GM23338 (cell line): ENCODE measurements around the gene SNHG17. TPM values are rescaled to one million over a fixed set of nuclear protein-coding genes. Genes with fewer than 3 reads are reported as not detected.
A peak's percentile ranks its signal among the peaks of the same experiment; 100 is the strongest.

Source experiments
- ATAC-seq: fragments of 200-7000 bp; cut with Tn5 transposase; 3 replicates; pipeline ENCODE4 v1.9.1; 2020
- DNase-seq: peaks from one replicate; pipeline ENCODE4 v3.0.0-alpha.2; 2015; ENCODE audit warnings: low spot score
- H2AFZ ChIP-seq: fragments of 200-600 bp; sonication (generic); 2 replicates; pipeline ENCODE4 v1.8.0; 2016; ENCODE audit warnings: antibody characterized with exemption, mild to moderate bottlenecking, moderate library complexity
- H3F3A ChIP-seq: fragments of 200-600 bp; sonication (generic); replicated peaks from 2 replicates; pipeline ENCODE4 v1.8.0; 2017; ENCODE audit warnings: antibody characterized with exemption, mixed run types, low read depth
- H3K27ac ChIP-seq: fragments of 200-600 bp; sonication (generic); 2 replicates; pipeline ENCODE4 v1.6.1; 2016; ENCODE audit warnings: low read depth
- H3K27me3 ChIP-seq: fragments of 200-600 bp; sonication (generic); 2 replicates; pipeline ENCODE4 v1.8.0; 2016; ENCODE audit warnings: mild to moderate bottlenecking, mixed run types, moderate library complexity; ENCODE audit not compliant: insufficient read depth
- H3K36me3 ChIP-seq: fragments of 200-600 bp; sonication (generic); 2 replicates; pipeline ENCODE4 v1.8.0; 2016; ENCODE audit warnings: mild to moderate bottlenecking; ENCODE audit not compliant: insufficient read depth
- H3K4me1 ChIP-seq: fragments of 200-600 bp; sonication (generic); 2 replicates; pipeline ENCODE4 v1.8.0; 2016; ENCODE audit warnings: mild to moderate bottlenecking, moderate library complexity; ENCODE audit not compliant: insufficient read depth
- H3K4me2 ChIP-seq: fragments of 200-600 bp; sonication (generic); 2 replicates; pipeline ENCODE4 v1.7.1; 2017; ENCODE audit warnings: mixed run types
- H3K4me3 ChIP-seq: fragments of 200-600 bp; sonication (generic); 2 replicates; pipeline ENCODE4 v1.6.1; 2016; ENCODE audit warnings: mixed run types
- H3K79me2 ChIP-seq: fragments of 200-600 bp; sonication (generic); replicated peaks from 2 replicates; pipeline ENCODE4 v1.8.0; 2017; ENCODE audit warnings: mild to moderate bottlenecking; ENCODE audit not compliant: insufficient read depth
- H3K9me2 ChIP-seq: fragments of 200-600 bp; sonication (generic); 2 replicates; pipeline ENCODE4 v1.8.0; 2017; ENCODE audit not compliant: insufficient read depth
- H4K20me1 ChIP-seq: fragments of 200-600 bp; sonication (generic); replicated peaks from 2 replicates; pipeline ENCODE4 v1.8.0; 2017; ENCODE audit warnings: mild to moderate bottlenecking; ENCODE audit not compliant: insufficient read depth
- H3K27ac Mint-ChIP-seq: 2 replicates; pipeline ENCODE4 v1.8.0; 2020; ENCODE audit warnings: inconsistent platforms, mild to moderate bottlenecking, moderate library complexity, mixed read lengths
- H3K27me3 Mint-ChIP-seq: 3 replicates; pipeline ENCODE4 v1.8.0; 2022; ENCODE audit warnings: low read depth, mild to moderate bottlenecking, moderate library complexity, mixed read lengths, inconsistent platforms; ENCODE audit not compliant: insufficient read depth, poor library complexity
- H3K36me3 Mint-ChIP-seq: 3 replicates; pipeline ENCODE4 v1.8.0; 2021; ENCODE audit warnings: low read depth, mild to moderate bottlenecking, inconsistent platforms, moderate library complexity, mixed read lengths
- H3K4me1 Mint-ChIP-seq: 3 replicates; pipeline ENCODE4 v1.8.0; 2020; ENCODE audit warnings: mild to moderate bottlenecking, inconsistent platforms, mixed read lengths
- H3K4me3 Mint-ChIP-seq: 3 replicates; pipeline ENCODE4 v1.8.0; 2021; ENCODE audit warnings: moderate library complexity, mild to moderate bottlenecking, inconsistent platforms, mixed read lengths
- H3K9me3 Mint-ChIP-seq: 3 replicates; pipeline ENCODE4 v1.8.0; 2020; ENCODE audit warnings: moderate library complexity, mild to moderate bottlenecking, inconsistent platforms, mixed read lengths
- EZH2 ChIP-seq: fragments of 200-600 bp; sonication (generic); IDR thresholded peaks from one replicate; pipeline ENCODE4 v1.8.0; 2017; ENCODE audit warnings: antibody characterized with exemption, mild to moderate bottlenecking, low read depth; ENCODE audit not compliant: unreplicated experiment
- EZH2phosphoT487 ChIP-seq: fragments of 200-600 bp; sonication (generic); IDR thresholded peaks from one replicate; pipeline ENCODE4 v1.8.1; 2018; ENCODE audit warnings: antibody characterized with exemption; ENCODE audit not compliant: unreplicated experiment
- JUNB ChIP-seq: IDR thresholded peaks from one replicate; pipeline ENCODE4 v1.6.1; 2016; ENCODE audit warnings: antibody characterized with exemption; ENCODE audit not compliant: unreplicated experiment
- NANOG ChIP-seq: IDR thresholded peaks from 2 replicates; pipeline ENCODE4 v1.6.1; 2016; ENCODE audit warnings: antibody characterized with exemption, borderline replicate concordance
- STAT1 ChIP-seq: IDR thresholded peaks from one replicate; pipeline ENCODE4 v1.6.1; 2016; ENCODE audit warnings: antibody characterized with exemption; ENCODE audit not compliant: unreplicated experiment
- ZNF331 ChIP-seq: fragments of 250-450 bp; sonication (Bioruptor Pico); IDR thresholded peaks from 2 replicates; pipeline ENCODE4 v1.5.0; 2020; ENCODE audit warnings: low read depth, mild to moderate bottlenecking, moderate library complexity
- polyA plus RNA-seq: library from polyadenylated mRNA; unstranded; fragments of >200 nt; fragmentation: Nextera tagmentation; extraction: Ambion mirVana; gene quantifications from 2 replicates; pipeline ENCODE4 v1.2.1, GENCODE V29; 2016
- total RNA-seq: library from RNA; depleted of rRNA; stranded (reverse); fragments of >200 nt; shearing (Covaris generic); gene quantifications from 2 replicates; pipeline ENCODE4 v1.2.3, GENCODE V29; 2014
- TF ChIP-seq, protein P1 (sequence below): fragments of 250-450 bp; sonication (Bioruptor Pico); IDR thresholded peaks from 2 replicates; pipeline ENCODE4 v1.5.0; 2020; ENCODE audit warnings: mild to moderate bottlenecking, moderate library complexity
- TF ChIP-seq, protein P2 (sequence below), 2 experiments: fragments of 200-600 bp in 1 of 2; sonication (generic) in 1 of 2; conservative IDR thresholded peaks; 2 replicates each; pipeline versions ENCODE4 v1.5.1 to v1.6.1; 2016 to 2017; ENCODE audit warnings: antibody characterized with exemption in 2 of 2, low read depth in 2 of 2, mild to moderate bottlenecking in 2 of 2, moderate library complexity in 1 of 2

The SNHG17 gene
- total and polyA plus RNA-seq, 2 experiments from 2014 or later, result 25.4 to 76.1 TPM

DNA sequence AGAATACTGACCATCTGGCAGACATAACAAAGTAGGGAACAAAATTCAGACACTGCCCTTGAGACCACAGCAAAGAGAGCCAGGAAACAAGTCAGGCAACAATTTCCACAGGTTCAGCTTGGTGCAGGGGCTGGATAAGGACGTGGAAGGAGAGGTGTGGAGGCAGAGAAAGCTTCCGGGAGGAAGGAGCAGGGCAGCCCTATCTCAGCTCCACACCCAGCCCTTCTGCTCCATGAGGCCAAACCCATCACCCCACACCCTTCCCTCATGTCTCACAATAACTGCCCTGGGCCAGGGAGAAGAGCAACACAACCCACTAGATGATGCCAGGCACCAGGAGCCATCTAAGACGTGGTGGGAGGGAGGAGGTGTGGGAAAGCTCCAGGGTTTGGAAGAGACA lies 5.8 kb downstream of the SNHG17 start (continued):
- TF ChIP-seq, protein P1, sequence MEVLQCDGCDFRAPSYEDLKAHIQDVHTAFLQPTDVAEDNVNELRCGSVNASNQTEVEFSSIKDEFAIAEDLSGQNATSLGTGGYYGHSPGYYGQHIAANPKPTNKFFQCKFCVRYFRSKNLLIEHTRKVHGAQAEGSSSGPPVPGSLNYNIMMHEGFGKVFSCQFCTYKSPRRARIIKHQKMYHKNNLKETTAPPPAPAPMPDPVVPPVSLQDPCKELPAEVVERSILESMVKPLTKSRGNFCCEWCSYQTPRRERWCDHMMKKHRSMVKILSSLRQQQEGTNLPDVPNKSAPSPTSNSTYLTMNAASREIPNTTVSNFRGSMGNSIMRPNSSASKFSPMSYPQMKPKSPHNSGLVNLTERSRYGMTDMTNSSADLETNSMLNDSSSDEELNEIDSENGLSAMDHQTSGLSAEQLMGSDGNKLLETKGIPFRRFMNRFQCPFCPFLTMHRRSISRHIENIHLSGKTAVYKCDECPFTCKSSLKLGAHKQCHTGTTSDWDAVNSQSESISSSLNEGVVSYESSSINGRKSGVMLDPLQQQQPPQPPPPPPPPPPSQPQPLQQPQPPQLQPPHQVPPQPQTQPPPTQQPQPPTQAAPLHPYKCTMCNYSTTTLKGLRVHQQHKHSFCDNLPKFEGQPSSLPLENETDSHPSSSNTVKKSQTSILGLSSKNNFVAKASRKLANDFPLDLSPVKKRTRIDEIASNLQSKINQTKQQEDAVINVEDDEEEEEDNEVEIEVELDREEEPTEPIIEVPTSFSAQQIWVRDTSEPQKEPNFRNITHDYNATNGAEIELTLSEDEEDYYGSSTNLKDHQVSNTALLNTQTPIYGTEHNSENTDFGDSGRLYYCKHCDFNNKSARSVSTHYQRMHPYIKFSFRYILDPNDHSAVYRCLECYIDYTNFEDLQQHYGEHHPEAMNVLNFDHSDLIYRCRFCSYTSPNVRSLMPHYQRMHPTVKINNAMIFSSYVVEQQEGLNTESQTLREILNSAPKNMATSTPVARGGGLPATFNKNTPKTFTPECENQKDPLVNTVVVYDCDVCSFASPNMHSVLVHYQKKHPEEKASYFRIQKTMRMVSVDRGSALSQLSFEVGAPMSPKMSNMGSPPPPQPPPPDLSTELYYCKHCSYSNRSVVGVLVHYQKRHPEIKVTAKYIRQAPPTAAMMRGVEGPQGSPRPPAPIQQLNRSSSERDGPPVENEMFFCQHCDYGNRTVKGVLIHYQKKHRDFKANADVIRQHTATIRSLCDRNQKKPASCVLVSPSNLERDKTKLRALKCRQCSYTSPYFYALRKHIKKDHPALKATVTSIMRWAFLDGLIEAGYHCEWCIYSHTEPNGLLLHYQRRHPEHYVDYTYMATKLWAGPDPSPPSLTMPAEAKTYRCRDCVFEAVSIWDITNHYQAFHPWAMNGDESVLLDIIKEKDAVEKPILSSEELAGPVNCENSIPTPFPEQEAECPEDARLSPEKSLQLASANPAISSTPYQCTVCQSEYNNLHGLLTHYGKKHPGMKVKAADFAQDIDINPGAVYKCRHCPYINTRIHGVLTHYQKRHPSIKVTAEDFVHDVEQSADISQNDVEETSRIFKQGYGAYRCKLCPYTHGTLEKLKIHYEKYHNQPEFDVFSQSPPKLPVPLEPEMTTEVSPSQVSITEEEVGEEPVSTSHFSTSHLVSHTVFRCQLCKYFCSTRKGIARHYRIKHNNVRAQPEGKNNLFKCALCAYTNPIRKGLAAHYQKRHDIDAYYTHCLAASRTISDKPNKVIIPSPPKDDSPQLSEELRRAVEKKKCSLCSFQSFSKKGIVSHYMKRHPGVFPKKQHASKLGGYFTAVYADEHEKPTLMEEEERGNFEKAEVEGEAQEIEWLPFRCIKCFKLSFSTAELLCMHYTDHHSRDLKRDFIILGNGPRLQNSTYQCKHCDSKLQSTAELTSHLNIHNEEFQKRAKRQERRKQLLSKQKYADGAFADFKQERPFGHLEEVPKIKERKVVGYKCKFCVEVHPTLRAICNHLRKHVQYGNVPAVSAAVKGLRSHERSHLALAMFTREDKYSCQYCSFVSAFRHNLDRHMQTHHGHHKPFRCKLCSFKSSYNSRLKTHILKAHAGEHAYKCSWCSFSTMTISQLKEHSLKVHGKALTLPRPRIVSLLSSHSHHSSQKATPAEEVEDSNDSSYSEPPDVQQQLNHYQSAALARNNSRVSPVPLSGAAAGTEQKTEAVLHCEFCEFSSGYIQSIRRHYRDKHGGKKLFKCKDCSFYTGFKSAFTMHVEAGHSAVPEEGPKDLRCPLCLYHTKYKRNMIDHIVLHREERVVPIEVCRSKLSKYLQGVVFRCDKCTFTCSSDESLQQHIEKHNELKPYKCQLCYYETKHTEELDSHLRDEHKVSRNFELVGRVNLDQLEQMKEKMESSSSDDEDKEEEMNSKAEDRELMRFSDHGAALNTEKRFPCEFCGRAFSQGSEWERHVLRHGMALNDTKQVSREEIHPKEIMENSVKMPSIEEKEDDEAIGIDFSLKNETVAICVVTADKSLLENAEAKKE (CRISPR knock-in tag), result no peak

DNA sequence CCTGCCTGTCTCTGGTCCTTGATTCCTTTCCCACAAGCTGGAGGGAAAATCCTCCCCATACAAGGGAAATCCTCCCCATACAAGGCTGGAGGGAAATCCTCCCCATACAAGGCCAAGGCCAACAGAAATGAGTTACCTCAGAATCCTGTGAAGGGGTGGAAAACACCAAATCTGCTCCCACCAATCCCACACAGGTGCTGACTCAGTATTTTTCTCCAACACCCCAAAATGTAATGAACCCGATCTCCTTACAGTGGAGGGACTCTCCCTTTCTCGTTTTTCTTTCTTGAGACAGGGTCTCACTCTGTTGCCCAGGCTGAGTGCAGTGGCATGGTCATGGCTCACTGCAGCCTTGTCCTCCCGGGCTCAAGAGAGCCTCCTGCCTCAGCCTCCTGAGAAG lies 6.3 kb downstream of the SNHG17 start:
- peaks cover 18% of the 10 kb centered on the region for H3F3A ChIP-seq
- no peak overlapping the region for H2AFZ ChIP-seq
- no peak overlapping the region for H3K4me3 ChIP-seq
- ATAC-seq (no peak), DNase-seq (no peak)
- H3K4me2 ChIP-seq, result no peak overlapping the region
- Mint-ChIP-seq H3K36me3 (peaks cover 100% of the 10 kb centered on the region), H3K9me3 (peaks cover 2% of the 10 kb centered on the region; the same call in 1 of the 3 replicates), H3K27me3 (peaks cover 31% of the 10 kb centered on the region), H3K4me3 (no peak overlapping the region), H3K4me1 (peaks cover 18% of the 10 kb centered on the region), H3K27ac (peak overlapping the region; percentile 67; the same call in 1 of the 2 replicates)
- no peaks in the 10 kb centered on the region for H3K9me2 ChIP-seq
- peaks cover 96% of the 10 kb centered on the region for H3K36me3 ChIP-seq
- H3K27ac ChIP-seq, result no peak overlapping the region
- H3K79me2 ChIP-seq, result peaks cover 93% of the 10 kb centered on the region
- peaks cover 53% of the 10 kb centered on the region for H4K20me1 ChIP-seq
- H3K4me1 ChIP-seq, result peaks cover 5% of the 10 kb centered on the region; the same call in 1 of the 2 replicates
- no peaks in the 10 kb centered on the region for H3K27me3 ChIP-seq
- TF ChIP-seq JUNB (no peak), EZH2phosphoT487 (no peak), ZNF331 (no peak), NANOG (no peak), STAT1 (no peak), EZH2 (no peak)
- TF ChIP-seq, protein P1 (CRISPR knock-in tag), result no peak
- TF ChIP-seq, protein P2, sequence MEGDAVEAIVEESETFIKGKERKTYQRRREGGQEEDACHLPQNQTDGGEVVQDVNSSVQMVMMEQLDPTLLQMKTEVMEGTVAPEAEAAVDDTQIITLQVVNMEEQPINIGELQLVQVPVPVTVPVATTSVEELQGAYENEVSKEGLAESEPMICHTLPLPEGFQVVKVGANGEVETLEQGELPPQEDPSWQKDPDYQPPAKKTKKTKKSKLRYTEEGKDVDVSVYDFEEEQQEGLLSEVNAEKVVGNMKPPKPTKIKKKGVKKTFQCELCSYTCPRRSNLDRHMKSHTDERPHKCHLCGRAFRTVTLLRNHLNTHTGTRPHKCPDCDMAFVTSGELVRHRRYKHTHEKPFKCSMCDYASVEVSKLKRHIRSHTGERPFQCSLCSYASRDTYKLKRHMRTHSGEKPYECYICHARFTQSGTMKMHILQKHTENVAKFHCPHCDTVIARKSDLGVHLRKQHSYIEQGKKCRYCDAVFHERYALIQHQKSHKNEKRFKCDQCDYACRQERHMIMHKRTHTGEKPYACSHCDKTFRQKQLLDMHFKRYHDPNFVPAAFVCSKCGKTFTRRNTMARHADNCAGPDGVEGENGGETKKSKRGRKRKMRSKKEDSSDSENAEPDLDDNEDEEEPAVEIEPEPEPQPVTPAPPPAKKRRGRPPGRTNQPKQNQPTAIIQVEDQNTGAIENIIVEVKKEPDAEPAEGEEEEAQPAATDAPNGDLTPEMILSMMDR (conservative IDR thresholded peaks at IDR 0.05; ENCODE audit: low read depth in 2 of 2), result no peak
